NCI-H1417 treated with DMSO at 0.1 percent for 48 hours (cell line): ENCODE measurements around the gene CDK17.
"Not testable (repeated sequence)": the region's sequence is repeated elsewhere in the genome, so short reads cannot be mapped to it uniquely, and the experiment has no call there.

ENCODE experiments used
- DNase-seq: peaks from one replicate; lab custom pipeline; 2025; lab: John Stamatoyannopoulos, UW

The CDK17 gene

DNA sequence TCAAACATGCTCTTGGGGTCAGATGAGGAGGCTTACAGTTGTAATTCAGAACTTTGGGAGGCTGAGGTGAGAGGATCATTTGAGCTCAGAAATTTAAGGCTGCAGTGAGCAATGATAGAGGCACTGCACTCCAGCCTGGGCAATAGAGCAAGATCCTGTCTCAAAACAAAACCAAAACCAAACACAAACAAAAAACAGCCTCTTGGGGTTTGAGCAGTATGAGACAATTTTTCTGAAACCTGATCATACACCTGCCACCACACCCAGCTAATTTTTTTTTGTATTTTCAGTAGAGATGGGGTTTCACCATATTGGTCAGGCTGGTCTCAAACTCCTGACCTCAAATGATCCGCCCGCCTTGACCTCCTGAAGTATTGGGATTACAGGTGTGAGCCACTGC is 17.4 kb upstream of the CDK17 start:
- DNase-seq, result not testable (repeated sequence)

DNA sequence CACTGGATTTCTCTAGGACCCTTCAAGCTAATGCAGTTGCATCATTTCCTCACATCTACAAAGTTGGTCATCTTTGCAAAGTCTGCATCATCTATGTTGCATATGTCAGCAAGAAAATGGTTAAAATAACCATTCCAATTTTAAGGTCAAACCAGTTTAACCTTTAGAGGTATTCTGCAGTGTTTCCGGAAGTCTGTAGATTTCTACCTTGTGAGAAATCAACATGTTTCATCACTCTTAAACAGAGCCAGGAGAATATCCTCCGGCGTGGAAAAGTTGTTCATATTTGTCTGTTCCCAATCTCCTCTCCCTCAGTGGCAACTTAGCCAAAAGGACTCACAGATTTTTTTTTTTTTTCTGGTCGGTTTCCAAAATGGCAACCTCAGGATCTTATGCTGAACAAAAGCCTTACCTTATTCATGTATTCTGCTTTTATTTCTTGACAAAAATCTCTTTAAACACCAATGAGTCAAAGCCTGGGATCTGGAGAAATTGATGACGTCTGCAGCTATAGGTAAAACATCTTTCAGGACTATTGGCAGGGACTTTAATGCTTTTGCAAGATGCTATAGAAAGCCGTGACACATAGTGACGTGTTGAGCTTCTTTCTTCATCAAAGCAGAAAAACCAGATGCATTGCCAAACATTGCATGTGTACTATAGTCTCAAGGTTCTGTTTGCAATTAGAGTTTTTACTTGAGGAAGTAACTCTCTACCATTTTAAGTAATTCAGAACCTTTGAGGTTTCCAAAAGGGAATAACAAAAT is 16.0 kb upstream of the CDK17 start:
- no peak for DNase-seq

DNA sequence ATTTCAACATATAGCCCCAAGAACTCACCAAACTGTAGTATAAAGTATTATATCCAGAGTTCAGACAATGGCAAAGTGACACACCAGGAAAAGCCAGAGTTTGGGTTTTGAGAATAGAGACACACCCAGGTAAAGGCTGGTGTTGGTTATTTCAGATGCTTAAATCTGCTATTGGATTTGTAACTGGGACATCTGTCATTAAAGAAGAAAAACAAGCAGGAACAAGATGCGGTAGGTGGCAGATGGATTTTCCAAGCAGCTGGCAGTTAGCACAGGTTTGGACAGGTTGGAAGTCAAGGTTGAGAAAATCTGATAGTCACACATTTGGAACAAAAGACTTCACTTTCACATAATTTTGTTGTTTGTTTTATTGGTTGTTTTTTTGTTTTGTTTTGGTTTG is 14.4 kb upstream of the CDK17 start:
- no peak for DNase-seq

DNA sequence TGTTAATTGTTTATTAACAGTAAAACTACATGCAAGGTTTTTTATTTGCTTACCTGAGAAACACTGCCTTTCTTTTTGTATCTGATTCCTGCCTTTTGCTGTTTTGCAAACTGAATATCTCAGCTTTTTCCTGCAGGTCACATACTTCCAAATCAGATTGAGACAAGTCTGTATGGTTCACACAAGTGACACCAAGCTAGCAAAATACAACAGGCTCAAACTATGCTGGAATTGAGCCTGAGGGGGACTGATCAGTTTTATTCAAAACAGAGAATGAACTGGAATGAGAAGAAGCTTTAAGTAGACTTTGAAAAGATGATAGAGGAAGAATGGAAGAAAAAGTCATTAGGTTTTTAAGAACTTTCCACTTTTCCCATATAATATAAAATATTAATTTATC is 12.2 kb upstream of the CDK17 start:
- DNase-seq, result no peak

DNA sequence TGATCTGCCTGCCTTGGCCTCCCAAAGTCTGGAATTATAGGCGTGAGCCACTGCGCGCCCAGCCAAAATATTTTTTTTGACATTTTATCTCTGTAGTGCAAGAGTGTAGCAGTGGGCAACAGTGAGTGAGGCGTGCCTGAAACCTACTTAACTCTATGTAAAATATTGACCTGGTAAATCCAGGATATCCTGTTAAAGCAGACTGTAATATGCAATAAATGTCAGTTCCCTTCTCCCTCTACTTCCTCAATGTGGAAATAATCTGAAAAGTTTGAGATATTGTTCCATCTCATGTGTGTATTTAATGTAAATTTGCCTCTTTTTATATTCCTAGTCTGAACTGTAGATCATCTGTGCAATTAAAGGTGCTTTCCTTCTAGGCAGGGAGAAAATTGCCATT is 9.5 kb upstream of the CDK17 start:
- DNase-seq, result no peak

DNA sequence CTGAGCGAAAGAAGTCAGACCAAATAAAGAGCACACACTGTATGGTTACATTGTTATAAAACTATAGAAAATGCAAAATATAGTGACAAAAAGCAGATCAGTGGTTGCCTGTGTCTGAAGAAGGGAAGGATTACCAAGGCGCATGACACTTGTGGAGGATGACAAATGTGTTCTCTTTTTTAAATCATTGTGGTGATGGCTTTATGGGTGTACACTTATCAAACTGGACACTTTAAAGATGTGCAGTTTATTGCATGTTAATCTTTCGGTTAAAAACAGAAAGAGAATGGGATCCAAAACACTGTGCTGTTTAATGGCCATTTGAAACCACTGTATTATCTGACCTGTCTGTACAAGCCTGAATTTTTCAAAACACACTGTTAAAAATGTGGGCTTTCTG is 8.8 kb upstream of the CDK17 start:
- no peak for DNase-seq

DNA sequence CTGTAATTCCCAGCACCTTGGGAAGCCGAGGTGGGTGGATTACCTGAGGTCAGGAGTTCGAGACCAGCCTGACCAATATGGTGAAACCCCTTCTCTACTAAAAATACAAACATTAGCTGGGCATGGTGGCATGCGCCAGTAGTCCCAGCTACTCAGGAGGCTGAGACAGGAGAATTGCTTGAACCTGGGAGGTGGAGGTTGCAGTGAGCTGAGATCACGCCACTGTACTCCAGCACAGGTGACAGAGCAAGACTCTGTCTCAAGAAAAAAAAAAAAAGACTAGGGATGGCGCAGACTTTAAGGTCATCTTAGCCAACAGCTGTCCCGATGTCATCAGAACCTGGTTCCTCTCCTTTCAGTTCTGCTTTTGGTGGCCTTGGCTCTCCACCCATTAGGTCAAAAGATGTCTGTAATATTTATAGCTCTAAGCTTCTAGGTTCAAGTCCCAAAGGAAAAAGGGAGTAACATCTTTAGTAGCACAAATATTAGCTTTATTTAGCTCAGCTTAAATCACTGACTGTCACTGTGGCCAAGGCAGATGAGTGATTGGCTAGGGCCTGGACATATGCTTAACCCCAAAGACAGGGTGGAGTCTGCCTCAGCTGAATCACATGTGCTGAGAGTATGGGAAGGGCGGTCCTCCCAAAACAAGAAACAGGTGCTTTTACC is 7.3 kb upstream of the CDK17 start:
- not testable (repeated sequence) for DNase-seq

DNA sequence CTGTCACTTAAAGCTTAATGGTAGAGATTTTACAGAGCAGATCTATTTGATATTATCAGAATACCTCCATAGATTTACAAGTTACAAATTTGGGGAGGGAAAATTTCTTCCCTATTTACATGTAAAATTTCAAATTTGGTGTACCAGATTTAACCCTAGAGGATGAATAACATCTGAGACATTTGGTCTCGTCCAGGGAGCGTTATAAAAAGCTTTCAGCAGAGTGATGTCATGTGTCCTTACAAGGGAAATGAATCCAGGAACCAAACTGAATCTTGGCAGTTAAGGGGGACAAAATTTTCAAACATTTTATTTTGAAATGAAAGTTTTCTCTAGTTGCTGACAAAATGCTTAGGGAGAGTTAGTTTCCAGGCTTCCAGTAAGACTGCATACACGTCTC is 4.5 kb upstream of the CDK17 start:
- DNase-seq, result no peak

DNA sequence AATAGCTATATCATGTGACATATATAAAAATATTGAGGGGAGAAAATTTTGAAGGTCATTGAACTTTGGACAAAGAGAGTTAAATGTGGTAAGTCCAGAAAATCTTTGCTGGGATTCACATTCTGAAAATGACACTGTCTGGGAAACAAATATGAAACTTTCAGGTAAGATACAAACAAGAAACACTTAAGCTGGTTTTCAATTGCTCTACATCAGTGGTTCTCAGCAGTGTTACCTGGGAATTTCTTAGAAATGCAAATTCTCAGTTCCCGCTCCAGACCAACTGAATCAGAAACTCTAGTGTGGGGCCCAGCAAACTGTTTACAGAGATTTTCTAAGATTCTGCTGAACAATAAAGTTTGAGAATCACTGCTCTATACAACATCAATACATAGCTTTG is 3.6 kb upstream of the CDK17 start:
- DNase-seq, result no peak

DNA sequence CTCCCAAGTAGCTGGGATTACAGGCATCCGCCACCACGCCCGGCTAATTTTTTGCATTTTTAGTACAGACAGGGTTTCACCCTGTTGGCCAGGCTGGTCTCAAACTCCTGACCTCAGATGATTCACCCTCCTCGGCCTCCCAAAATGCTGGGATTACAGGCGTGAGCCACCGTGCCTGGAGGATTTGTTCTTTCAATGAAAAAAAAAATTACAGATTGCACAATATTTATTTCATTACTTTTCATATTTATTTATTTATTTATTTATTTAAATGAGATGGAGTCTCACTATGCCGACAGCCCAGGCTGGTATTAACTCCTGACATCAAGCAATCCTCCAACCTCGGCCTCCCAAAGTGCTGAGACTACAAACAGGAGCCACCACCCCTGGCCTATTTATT is 2.3 kb upstream of the CDK17 start:
- DNase-seq, result not testable (repeated sequence)

DNA sequence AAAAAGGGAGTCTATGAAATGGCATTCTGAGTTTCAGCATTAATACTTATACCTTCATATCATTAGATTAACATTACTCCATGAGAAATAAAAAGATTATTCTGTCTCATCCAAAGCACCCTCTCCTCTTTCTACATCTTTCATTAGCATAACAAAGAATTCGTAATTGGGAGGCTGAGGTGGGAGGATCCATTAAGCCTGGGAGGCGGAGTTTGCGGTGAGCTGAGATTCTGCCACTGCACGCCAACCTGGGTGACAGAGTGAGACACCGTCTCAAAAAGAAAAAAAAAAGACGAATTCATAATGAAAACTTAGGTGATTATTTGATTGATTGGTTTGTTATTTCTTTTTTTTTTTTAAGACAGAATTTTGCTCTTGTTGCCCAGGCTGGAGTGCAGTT is 1.8 kb upstream of the CDK17 start:
- no peak for DNase-seq

DNA sequence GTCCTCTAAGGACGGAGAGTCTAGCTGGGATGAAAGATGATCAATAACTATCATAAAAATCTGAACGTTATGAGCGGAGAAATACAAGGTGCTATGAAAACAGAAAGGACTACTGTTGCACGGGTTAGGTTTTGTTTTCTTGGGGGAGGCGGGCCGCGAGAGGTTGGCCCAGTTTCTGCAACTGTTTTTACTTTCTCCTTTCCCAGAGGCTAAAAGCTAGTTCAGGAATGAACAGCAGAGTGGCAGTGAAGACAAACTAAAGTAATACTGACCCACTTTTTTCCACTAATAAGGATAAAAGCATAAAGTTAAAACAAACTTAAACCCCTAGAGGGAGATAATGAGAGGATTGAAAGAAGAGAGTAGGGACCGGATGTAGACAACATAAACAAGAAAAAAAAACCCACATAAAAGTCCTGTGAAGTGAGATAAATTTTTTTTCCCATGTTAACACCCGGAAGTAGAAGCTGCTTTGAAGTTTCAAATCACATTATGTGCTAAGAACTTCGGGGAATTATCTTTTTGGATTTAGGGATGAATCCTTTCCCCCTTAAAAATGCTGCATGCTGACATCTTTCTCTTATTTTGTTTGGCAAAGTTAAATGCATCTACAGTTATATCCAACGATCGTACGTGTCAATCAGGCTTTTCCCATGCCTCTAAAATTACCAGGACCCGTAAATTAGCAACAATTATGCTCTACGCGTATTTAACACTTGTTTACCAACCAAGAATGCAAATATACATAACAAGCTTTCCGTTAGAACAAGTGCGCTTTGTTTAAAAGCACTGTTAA is 1.0 kb upstream of the CDK17 start:
- DNase-seq, result no peak

DNA sequence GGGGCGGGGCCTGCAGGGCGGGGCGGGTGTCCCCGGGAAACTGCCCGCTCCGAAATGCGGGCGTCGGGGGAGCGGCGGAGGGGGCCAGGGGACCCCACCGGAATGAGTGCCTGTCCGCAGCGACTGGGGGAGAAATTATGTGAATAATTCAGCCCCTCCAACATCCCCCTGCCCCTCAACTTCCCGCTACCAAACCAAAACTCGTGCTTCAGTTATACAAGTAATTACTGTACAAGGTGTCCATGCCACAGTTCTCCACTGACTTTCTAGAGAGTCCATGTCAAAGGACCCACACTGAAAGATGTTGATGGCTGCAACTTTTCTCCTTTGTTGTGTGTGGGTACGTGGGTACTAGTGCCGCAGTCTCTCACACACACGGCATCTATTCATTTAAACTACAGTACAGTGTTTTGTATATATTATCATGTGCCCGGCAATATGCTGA is 414 bp upstream of the CDK17 start:
- DNase-seq, result no peak

DNA sequence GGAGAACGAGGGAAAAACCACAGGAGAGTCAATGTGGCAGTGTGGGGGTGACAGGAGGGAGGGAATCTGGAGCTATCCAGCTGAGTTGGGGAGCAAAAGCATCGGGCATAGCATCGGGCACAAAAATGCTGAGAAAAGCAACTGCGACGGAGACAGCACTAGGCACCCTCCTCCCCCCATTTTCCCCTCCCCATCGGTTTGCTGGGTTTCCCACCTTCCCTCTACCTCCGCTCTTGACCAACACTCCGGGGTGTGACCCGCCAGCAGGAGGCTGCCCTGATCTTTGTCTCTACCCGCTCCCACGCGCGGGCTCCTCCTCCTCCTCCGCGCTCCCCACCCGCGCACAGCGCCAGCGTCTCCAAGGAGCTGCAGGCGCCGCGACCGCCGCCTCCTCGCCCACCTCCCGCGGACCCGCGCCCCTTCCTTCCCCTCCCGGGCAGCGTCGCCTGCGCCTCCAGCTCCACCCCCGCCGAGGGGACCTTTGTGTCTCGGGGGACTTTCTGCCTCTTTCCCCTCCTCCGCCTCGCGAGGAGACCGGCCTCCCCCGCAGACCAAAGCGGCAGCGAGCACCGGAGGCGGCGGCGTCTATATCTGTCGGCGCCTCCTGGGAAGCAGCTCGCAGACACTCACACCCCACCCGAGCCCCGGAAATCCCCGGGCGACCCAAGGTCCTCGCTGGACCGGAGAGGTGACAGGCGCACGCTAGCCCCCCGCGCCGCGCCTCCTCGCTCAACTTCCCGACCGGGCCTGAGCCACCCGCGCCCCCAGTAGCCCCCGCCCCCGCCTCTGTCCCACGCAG is 920 bp downstream of the CDK17 start:
- no peak for DNase-seq

DNA sequence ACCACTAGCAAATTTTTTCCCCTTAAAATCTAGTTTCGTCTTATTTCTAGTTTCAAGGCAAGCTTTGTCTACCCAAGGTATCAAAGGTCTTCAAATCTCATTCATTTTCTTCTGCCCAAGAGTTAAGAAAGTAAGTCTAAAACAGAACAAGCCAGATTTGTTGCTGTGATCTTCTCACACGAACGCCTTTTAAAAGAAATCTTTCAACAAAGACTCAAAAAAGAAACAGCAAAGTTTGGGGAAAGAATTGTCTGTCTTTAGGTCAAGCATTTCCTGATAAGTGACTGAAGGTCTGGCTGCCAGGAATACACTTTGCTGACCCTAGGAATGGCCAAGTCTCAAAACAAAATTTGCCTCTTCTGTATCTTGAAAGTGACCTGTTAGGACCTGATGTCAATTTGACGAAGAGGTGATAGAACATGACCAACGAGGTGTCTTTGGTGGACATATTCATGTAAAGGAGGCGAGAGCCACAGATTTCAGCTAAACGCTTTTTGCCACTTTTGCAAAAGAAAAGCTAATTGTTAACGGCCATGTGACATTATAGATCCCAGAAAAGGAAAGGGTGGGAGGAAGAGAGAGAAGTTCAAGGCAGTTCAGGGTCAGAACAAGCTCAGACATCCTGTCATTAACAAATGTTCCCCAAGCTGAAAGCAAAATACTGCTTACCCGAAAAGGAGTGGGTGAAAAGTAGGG is 1.7 kb downstream of the CDK17 start:
- no peak for DNase-seq

DNA sequence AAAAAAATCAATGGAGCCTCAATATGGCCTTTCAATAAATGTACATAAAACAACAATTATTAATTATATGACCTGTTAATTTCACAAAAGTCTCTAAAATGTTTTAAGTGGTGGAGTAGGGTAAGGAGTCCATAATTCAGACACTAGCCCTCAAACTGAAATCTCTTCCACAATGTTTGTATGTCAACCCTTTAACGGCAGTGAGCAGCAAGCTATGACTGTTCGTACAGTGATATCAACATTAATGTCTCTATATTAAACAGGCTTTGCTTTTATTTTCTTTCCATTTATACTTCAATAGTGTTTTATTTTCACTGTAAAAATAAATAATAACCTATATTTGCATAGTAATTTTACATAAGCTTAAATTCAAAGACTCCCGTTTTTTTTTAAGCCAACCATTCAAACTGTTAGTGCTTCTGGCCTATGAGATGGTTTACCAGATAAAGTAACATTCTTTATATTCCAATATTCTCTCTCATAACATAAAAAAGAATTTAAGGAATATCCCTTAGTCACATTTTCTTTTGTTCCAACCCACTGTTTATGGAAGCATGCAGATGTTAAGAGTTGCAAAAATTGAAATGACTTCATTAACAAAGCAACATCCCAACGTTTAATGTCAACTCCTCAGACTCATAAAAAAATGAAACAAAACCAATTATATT is 2.3 kb downstream of the CDK17 start:
- no peak for DNase-seq

DNA sequence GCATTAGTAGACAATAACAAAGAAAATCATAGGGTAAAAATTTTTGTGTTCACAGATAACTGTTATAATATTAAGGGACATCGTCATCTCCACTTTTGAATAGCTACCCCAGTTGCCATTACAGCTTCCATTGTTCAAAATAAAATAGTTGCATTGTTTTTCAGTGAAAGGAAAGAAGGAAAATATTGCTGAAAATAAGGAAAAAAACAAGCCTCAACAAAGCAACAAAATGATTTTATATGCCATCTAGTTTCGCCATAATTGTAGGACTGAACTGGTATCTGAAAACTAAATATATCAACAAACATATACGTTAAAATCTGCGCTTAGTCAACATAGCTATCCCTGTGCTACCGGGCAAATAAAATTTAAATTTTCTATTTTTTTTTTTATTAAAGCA is 3.3 kb downstream of the CDK17 start:
- no peak for DNase-seq

DNA sequence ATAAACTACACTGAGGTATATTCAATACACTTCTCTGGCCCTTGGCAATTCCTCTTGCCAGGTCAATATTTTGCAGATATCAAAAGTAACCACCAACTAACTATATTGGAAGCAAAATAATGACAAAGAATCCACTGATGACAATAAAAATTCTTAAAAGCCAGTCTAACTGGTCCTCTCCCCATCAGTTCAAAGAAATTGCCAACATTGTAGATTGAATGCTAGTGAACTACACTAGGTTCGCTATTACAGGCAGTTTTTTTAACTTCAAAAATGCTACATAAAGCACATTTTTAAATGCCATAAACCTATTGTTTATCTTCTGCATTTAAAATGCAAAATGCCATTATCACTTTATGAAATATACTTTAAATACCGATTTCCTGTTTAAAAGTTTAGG is 4.0 kb downstream of the CDK17 start:
- DNase-seq, result no peak

DNA sequence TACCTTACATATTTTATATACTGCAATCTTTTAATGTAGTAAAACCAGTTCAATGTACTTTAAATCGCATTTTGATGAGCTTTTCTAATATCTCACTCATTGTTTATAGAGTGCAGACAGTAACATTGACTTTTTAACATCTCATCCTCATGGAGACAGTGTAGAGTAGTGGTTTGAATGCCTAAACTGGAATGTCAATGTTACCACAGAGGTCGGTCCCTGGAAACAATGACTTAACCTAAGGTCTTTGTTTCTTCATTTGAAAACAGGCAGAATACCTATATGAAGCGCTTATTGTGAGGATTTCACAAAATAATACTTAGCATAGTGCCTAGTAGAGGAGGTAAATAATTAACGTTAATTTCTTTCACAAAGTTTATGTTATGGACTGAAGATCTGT is 5.0 kb downstream of the CDK17 start:
- no peak for DNase-seq

DNA sequence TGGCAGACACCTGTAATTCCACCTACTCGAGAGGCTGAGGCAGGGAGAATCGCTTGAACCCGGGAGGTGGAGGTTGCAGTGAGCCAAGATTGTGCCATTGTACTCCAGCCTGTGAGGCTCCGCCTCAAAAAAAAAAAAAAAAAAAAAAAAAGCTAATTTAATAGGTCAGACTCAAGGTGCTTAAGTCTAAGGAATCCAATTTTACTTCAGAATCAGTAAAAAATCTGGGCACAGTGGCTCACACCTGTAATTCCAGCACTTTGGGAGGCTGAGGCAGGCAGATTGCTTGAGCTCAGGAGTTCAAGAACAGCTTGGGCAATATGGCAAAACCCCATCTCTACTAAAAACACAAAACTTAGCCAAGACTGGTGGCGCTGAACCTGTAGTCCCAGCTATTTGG is 7.0 kb downstream of the CDK17 start:
- DNase-seq, result not testable (repeated sequence)

DNA sequence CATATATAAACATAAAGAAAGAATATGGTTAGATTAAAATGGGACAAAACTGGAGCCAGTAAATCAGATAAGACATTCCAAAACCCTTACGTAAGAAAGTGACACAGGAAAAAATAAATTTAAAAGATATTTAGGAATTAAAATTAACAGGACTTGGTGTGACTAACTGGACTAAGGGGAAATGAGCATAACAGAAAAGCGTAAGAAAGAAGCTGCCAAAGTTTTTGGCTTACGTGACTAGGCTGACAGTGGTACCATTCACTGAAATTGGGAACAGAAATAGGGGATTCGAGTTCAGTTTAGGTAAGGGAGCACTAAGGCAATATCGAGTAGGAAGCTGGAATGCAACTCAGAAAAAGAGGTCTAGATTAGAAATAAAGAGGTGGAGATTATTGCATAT is 7.8 kb downstream of the CDK17 start:
- no peak for DNase-seq
